Smooth muscle cell (in vitro differentiated cells): ENCODE results near the gene SSPN. TPM values are rescaled to one million over a fixed set of nuclear protein-coding genes. Genes with fewer than 3 reads are reported as not detected.

ENCODE experiments used
- DNase-seq: peaks from one replicate; lab custom pipeline; 2025; ENCODE audit not compliant: unreplicated experiment; lab: John Stamatoyannopoulos, UW
- H2AFZ ChIP-seq: fragments of 200-600 bp; sonication (generic); 2 replicates; pipeline ENCODE4 v1.6.0; 2016; ENCODE audit warnings: antibody characterized with exemption, low read depth, mild to moderate bottlenecking
- H3F3A ChIP-seq: fragments of 200-600 bp; sonication (generic); 2 replicates; pipeline ENCODE4 v1.6.0; 2017; ENCODE audit warnings: antibody characterized with exemption, low read depth
- H3K27ac ChIP-seq: fragments of 200-600 bp; sonication (generic); 2 replicates; pipeline ENCODE4 v1.5.1; 2016; ENCODE audit warnings: low read depth, mild to moderate bottlenecking
- H3K27me3 ChIP-seq: fragments of 200-600 bp; sonication (generic); 2 replicates; pipeline ENCODE4 v1.6.1; 2016; ENCODE audit warnings: low read depth, mild to moderate bottlenecking
- H3K36me3 ChIP-seq: fragments of 200-600 bp; sonication (generic); 2 replicates; pipeline ENCODE4 v1.5.1; 2016; ENCODE audit warnings: low read depth
- H3K4me1 ChIP-seq: fragments of 200-600 bp; sonication (generic); 2 replicates; pipeline ENCODE4 v1.5.1; 2016; ENCODE audit warnings: low read depth
- H3K4me2 ChIP-seq: fragments of 200-600 bp; sonication (generic); 2 replicates; pipeline ENCODE4 v1.6.0; 2016; ENCODE audit warnings: mild to moderate bottlenecking
- H3K4me3 ChIP-seq: fragments of 200-600 bp; sonication (generic); 2 replicates; pipeline ENCODE4 v1.5.1; 2016; ENCODE audit warnings: mild to moderate bottlenecking
- H3K79me2 ChIP-seq: fragments of 200-600 bp; sonication (generic); 2 replicates; pipeline ENCODE4 v1.6.0; 2016; ENCODE audit warnings: low read depth, mild to moderate bottlenecking
- H3K9ac ChIP-seq: fragments of 200-600 bp; sonication (generic); 2 replicates; pipeline ENCODE4 v1.6.0; 2016; ENCODE audit warnings: low read depth
- H3K9me3 ChIP-seq: fragments of 200-600 bp; sonication (generic); replicated peaks from 2 replicates; pipeline ENCODE4 v1.5.1; 2016; ENCODE audit warnings: low read depth
- H4K20me1 ChIP-seq: fragments of 200-600 bp; sonication (generic); 2 replicates; pipeline ENCODE4 v1.6.0; 2016; ENCODE audit warnings: low read depth
- CTCF ChIP-seq: fragments of 200-600 bp; sonication (generic); IDR thresholded peaks from 2 replicates; pipeline ENCODE4 v1.5.1; 2017; ENCODE audit warnings: borderline replicate concordance, mild to moderate bottlenecking, antibody characterized with exemption; ENCODE audit not compliant: insufficient read depth, poor library complexity, severe bottlenecking
- WGBS: methylation state at CpG from one replicate; pipeline ENCODE4 v1.1.7; 2016; ENCODE audit warnings: low lambda C conversion rate; 5-methylcytosine and 5-hydroxymethylcytosine counted together
- polyA plus RNA-seq: library from polyadenylated mRNA; unstranded; fragments of >200 nt; fragmentation: Nextera tagmentation; extraction: Ambion mirVana; gene quantifications from 2 replicates; pipeline ENCODE4 v1.2.1, GENCODE V29; 2016
- total RNA-seq: library from RNA; depleted of rRNA; stranded (reverse); fragments of >200 nt; gene quantifications from 2 replicates; pipeline ENCODE4 v1.2.3, GENCODE V29; 2014

SSPN gene
- total and polyA plus RNA-seq, 2 experiments from 2014 or later, result 22.6 to 24.4 TPM

DNA sequence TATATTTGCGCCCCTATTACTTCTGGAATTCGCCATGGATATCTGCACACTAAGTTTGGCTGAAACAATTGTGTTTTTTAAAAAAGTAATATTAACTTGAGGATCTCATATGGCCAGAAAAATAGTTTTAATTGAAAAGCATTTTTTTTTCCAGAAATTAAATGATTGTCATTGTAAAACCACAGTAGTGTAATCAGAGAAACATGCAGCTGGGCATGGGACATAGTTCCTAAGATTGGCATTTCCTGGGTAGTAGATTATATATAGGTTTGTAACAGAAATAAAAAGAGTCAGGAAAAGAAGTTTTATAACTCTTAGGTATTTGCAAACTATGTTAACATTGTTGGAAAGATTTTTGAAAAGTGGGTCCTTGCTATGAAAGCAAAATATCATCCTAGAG, 17.6 kb downstream of the SSPN start:
- Histone ChIP-seq H4K20me1 (no peaks in the 10 kb centered on the region), H3K4me2 (peak overlapping the region; percentile 37), H2AFZ (no peak overlapping the region), H3F3A (no peaks in the 10 kb centered on the region), H3K9ac (no peak overlapping the region), H3K36me3 (no peaks in the 10 kb centered on the region), H3K27ac (no peak overlapping the region), H3K9me3 (no peaks in the 10 kb centered on the region), H3K4me3 (no peak overlapping the region), H3K4me1 (no peaks in the 10 kb centered on the region), H3K27me3 (no peaks in the 10 kb centered on the region), H3K79me2 (no peaks in the 10 kb centered on the region)
- WGBS, result 91% methylated on average over 2 of the region's 2 CpGs
- DNase-seq, result no peak
- no peak for TF ChIP-seq CTCF

- Histone ChIP-seq H3K36me3 (no peaks in the 10 kb centered on the region), H3K4me3 (no peak overlapping the region), H4K20me1 (no peaks in the 10 kb centered on the region), H3K79me2 (no peaks in the 10 kb centered on the region), H3K27ac (no peak overlapping the region), H3K4me1 (no peaks in the 10 kb centered on the region), H3K4me2 (no peak overlapping the region), H3K9me3 (no peaks in the 10 kb centered on the region), H3K9ac (no peak overlapping the region), H3F3A (no peaks in the 10 kb centered on the region), H3K27me3 (no peaks in the 10 kb centered on the region), H2AFZ (no peak overlapping the region)
- WGBS, result 80% methylated on average over 2 of the region's 2 CpGs
- DNase-seq, result no peak
- TF ChIP-seq CTCF, result no peak
These were observed 18.7 kb downstream of the SSPN start for GRCh38 chr12:26214121-26214520.

DNA sequence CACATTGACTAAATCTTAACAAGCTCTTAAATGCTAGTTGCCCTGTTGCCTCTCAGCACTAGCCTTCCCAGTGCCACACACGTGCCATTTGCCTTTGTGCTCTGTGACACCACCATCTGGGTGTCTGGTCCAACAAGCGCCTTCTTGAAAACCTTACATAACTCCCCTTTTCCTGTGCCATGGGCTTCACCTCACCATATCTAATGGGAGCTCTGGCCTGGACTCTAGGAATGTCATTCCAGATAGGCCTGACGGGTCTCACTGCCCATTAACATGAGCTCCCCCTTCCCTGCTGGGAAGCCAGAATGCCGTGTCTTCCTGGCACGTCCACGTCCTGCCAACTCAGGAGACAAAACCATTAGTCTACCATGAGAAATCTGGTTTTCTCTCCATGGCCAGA, 24.4 kb downstream of the SSPN start:
- H3K4me3 ChIP-seq, result no peak overlapping the region
- no peaks in the 10 kb centered on the region for H3K36me3 ChIP-seq
- no peak for TF ChIP-seq CTCF
- no peak for DNase-seq
- WGBS, result 84% methylated on average over 6 of the region's 6 CpGs
- H3K27ac ChIP-seq, result no peak overlapping the region
- no peaks in the 10 kb centered on the region for H3K79me2 ChIP-seq
- H3K9ac ChIP-seq, result no peak overlapping the region
- no peak overlapping the region for H2AFZ ChIP-seq
- H3K4me1 ChIP-seq, result no peaks in the 10 kb centered on the region
- H3K9me3 ChIP-seq, result no peaks in the 10 kb centered on the region
- H3K27me3 ChIP-seq, result no peaks in the 10 kb centered on the region
- H3F3A ChIP-seq, result no peaks in the 10 kb centered on the region
- H3K4me2 ChIP-seq, result no peak overlapping the region
- H4K20me1 ChIP-seq, result no peaks in the 10 kb centered on the region

- no peak overlapping the region for H3K9ac ChIP-seq
- no peak overlapping the region for H2AFZ ChIP-seq
- no peaks in the 10 kb centered on the region for H3K27me3 ChIP-seq
- H3K9me3 ChIP-seq, result no peaks in the 10 kb centered on the region
- no peak overlapping the region for H3K4me3 ChIP-seq
- no peak overlapping the region for H3K4me2 ChIP-seq
- no peak for TF ChIP-seq CTCF
- DNase-seq, result no peak
- H3K36me3 ChIP-seq, result no peaks in the 10 kb centered on the region
- no peaks in the 10 kb centered on the region for H3K4me1 ChIP-seq
- no peaks in the 10 kb centered on the region for H3K79me2 ChIP-seq
- no peak overlapping the region for H3K27ac ChIP-seq
- 98% methylated on average over 5 of the region's 5 CpGs for WGBS
- no peaks in the 10 kb centered on the region for H3F3A ChIP-seq
- H4K20me1 ChIP-seq, result no peaks in the 10 kb centered on the region
These were observed 29.3 kb downstream of the SSPN start for GRCh38 chr12:26224657-26225056.
